OCI-LY3 (cell line): ENCODE data around the gene COMMD8.

ENCODE experiments used
- H2AFZ ChIP-seq: fragments of 200-600, 300-600 bp; shearing (Covaris generic); 2 replicates; pipeline ENCODE4 v1.6.0; 2014; ENCODE audit warnings: antibody characterized with exemption, low read depth, low read length
- H3K27ac ChIP-seq: fragments of 200-600, 300-600 bp; sonication (generic); 2 replicates; pipeline ENCODE4 v1.5.1; 2014; ENCODE audit warnings: mild to moderate bottlenecking, low read length, moderate library complexity, mixed read lengths
- H3K27me3 ChIP-seq: fragments of 200-600, 300-600 bp; sonication (generic); 2 replicates; pipeline ENCODE4 v1.6.1; 2014; ENCODE audit warnings: low read depth, low read length, mixed read lengths
- H3K36me3 ChIP-seq: fragments of 200-600, 300-600 bp; sonication (generic); replicated peaks from 2 replicates; pipeline ENCODE3; 2014; ENCODE audit warnings: low read depth, low read length, mixed read lengths
- H3K4me1 ChIP-seq: fragments of 300-600, 200-600 bp; sonication (generic); 2 replicates; pipeline ENCODE4 v1.6.1; 2014; ENCODE audit warnings: low read length, mixed read lengths
- H3K4me2 ChIP-seq: fragments of 200-600, 300-600 bp; sonication (generic); 2 replicates; pipeline ENCODE4 v1.6.1; 2014; ENCODE audit warnings: low read length, mixed read lengths
- H3K4me3 ChIP-seq: fragments of 300-600, 200-600 bp; sonication (generic); 2 replicates; pipeline ENCODE4 v1.5.1; 2014; ENCODE audit warnings: antibody characterized with exemption, mild to moderate bottlenecking, low read length, moderate library complexity
- H3K79me2 ChIP-seq: fragments of 300-600, 200-600 bp; shearing (Covaris generic); 2 replicates; pipeline ENCODE4 v1.6.1; 2014; ENCODE audit warnings: mild to moderate bottlenecking, low read length, mixed read lengths
- H3K9ac ChIP-seq: fragments of 300-600, 200-600 bp; shearing (Covaris generic); 2 replicates; pipeline ENCODE4 v1.6.0; 2014; ENCODE audit warnings: mild to moderate bottlenecking, low read length, moderate library complexity
- H3K9me3 ChIP-seq: fragments of 200-600, 300-600 bp; shearing (Covaris generic); 2 replicates; pipeline ENCODE4 v1.6.1; 2014; ENCODE audit warnings: low read length, mixed read lengths; ENCODE audit not compliant: insufficient read depth
- H4K20me1 ChIP-seq: fragments of 200-600, 300-600 bp; sonication (generic); 2 replicates; pipeline ENCODE4 v1.6.1; 2016; ENCODE audit warnings: low read length, mixed read lengths; ENCODE audit not compliant: insufficient read depth
- EZH2phosphoT487 ChIP-seq: fragments of 200-600 bp; shearing (Covaris generic); IDR thresholded peaks from 2 replicates; pipeline ENCODE4 v1.6.1; 2018; ENCODE audit warnings: antibody characterized with exemption, mixed run types, low read depth
- TF ChIP-seq, protein P1 (sequence below): fragments of 200-600, 300-600 bp; sonication (generic); IDR thresholded peaks from 2 replicates; pipeline ENCODE4 v1.5.1; 2014; ENCODE audit warnings: antibody characterized with exemption, low read length, low read depth

Gene COMMD8

GRCh38 chr4:47434931-47435330, 28.6 kb downstream of the COMMD8 start:
- H3K79me2 ChIP-seq, result no peaks in the 10 kb centered on the region
- H3K9me3 ChIP-seq, result no peaks in the 10 kb centered on the region
- H3K4me2 ChIP-seq, result no peak overlapping the region

GRCh38 chr4:47432749-47433148, 30.8 kb downstream of the COMMD8 start:
- no peaks in the 10 kb centered on the region for H3K36me3 ChIP-seq
- H3K9ac ChIP-seq, result no peak overlapping the region
- TF ChIP-seq EZH2phosphoT487, result no peak
- TF ChIP-seq, protein P1, sequence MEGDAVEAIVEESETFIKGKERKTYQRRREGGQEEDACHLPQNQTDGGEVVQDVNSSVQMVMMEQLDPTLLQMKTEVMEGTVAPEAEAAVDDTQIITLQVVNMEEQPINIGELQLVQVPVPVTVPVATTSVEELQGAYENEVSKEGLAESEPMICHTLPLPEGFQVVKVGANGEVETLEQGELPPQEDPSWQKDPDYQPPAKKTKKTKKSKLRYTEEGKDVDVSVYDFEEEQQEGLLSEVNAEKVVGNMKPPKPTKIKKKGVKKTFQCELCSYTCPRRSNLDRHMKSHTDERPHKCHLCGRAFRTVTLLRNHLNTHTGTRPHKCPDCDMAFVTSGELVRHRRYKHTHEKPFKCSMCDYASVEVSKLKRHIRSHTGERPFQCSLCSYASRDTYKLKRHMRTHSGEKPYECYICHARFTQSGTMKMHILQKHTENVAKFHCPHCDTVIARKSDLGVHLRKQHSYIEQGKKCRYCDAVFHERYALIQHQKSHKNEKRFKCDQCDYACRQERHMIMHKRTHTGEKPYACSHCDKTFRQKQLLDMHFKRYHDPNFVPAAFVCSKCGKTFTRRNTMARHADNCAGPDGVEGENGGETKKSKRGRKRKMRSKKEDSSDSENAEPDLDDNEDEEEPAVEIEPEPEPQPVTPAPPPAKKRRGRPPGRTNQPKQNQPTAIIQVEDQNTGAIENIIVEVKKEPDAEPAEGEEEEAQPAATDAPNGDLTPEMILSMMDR, result no peak
- H3K4me1 ChIP-seq, result no peaks in the 10 kb centered on the region
- H3K27me3 ChIP-seq, result no peaks in the 10 kb centered on the region
- no peaks in the 10 kb centered on the region for H4K20me1 ChIP-seq
- H2AFZ ChIP-seq, result no peak overlapping the region
- no peaks in the 10 kb centered on the region for H3K9me3 ChIP-seq
- H3K4me2 ChIP-seq, result no peak overlapping the region
- H3K4me3 ChIP-seq, result no peak overlapping the region
- H3K79me2 ChIP-seq, result no peaks in the 10 kb centered on the region
- H3K27ac ChIP-seq, result no peak overlapping the region

More at GRCh38 chr4:47434931-47435330, 28.6 kb downstream of the COMMD8 start:
- no peaks in the 10 kb centered on the region for H3K4me1 ChIP-seq
- H2AFZ ChIP-seq, result no peak overlapping the region
- H3K9ac ChIP-seq, result no peak overlapping the region
- TF ChIP-seq, protein P1, result no peak
- H3K27ac ChIP-seq, result no peak overlapping the region
- no peak overlapping the region for H3K4me3 ChIP-seq
- H4K20me1 ChIP-seq, result no peaks in the 10 kb centered on the region
- no peaks in the 10 kb centered on the region for H3K27me3 ChIP-seq
- no peaks in the 10 kb centered on the region for H3K36me3 ChIP-seq

- H4K20me1 ChIP-seq, result no peaks in the 10 kb centered on the region
- no peak overlapping the region for H3K4me3 ChIP-seq
- TF ChIP-seq EZH2phosphoT487, result no peak
- TF ChIP-seq, protein P1, result no peak
- no peaks in the 10 kb centered on the region for H3K79me2 ChIP-seq
- H3K4me2 ChIP-seq, result no peak overlapping the region
- no peak overlapping the region for H3K27ac ChIP-seq
- no peaks in the 10 kb centered on the region for H3K9me3 ChIP-seq
- H3K36me3 ChIP-seq, result no peaks in the 10 kb centered on the region
- no peak overlapping the region for H2AFZ ChIP-seq
- H3K9ac ChIP-seq, result no peak overlapping the region
- no peaks in the 10 kb centered on the region for H3K27me3 ChIP-seq
- no peaks in the 10 kb centered on the region for H3K4me1 ChIP-seq
These were observed 35.6 kb downstream of the COMMD8 start for GRCh38 chr4:47427935-47428334.

- Histone ChIP-seq H3K4me3 (no peak overlapping the region), H2AFZ (no peak overlapping the region), H4K20me1 (no peaks in the 10 kb centered on the region), H3K4me1 (no peaks in the 10 kb centered on the region), H3K9me3 (no peaks in the 10 kb centered on the region), H3K9ac (no peak overlapping the region), H3K4me2 (no peak overlapping the region), H3K27ac (no peak overlapping the region), H3K36me3 (no peaks in the 10 kb centered on the region), H3K27me3 (no peaks in the 10 kb centered on the region), H3K79me2 (no peaks in the 10 kb centered on the region)
- no peak for TF ChIP-seq EZH2phosphoT487
- TF ChIP-seq, protein P1, result no peak
These were observed 37.9 kb downstream of the COMMD8 start for GRCh38 chr4:47425628-47426027.
